ENCODE data around the gene LIMCH1. TPM values are rescaled to one million over a fixed set of nuclear protein-coding genes. Genes with fewer than 3 reads are reported as not detected.
A peak's percentile ranks its signal among the peaks of the same experiment; 100 is the strongest.

Gene LIMCH1
- polyA plus RNA-seq, 1 of the 3 experiments (the other 2 are of a cell fraction): 1.2 TPM

DNA sequence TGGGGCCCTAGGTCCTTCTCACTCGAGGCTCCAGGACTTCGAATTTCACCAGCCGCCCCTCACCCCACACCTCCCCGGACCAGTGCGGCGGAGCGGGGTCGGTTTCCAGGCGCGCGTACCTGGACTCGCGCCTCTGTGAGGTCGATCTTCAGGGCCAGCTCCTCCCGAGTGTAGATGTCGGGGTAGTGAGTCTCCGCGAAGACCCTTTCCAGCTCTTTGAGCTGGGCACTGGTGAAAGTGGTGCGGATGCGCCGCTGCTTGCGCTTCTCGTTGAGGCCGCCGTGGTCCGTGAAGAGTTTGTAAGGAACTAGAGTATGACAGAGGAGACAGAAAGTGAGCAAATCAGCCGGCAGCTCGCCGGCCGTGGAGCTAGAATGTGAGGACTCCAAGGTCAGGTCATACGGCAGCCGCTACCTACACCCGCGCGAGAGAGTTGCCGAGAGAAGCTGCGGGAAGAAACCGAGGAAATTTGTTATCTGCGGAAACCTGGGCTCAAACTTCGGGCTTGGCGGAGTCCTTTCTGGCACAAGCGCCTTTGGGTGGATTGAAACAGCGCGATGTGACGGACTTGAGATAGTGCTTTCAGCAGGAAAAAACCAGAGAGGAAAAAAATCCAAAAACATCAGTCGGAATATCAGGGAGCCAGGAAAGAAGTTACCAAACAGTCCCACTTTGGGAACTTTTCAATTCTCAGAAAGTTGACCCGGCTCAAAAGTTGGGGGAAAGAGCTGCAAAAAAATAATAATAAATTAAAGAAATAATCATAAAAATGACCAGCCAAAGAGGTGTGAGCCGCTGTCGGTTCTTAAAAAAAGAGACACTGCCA, 209.5 kb downstream of the LIMCH1 start:
- Histone ChIP-seq H3K36me3 (replicated peaks in 1 of 2; ENCODE audit: control insufficient read depth in 1 of 2, insufficient read depth in 2 of 2, low read length in 1 of 2) (peaks cover 0 to 4% of the 10 kb centered on the region in 2 experiments), H3F3A (replicated peaks; ENCODE audit: insufficient read depth) (no peaks in the 10 kb centered on the region), H4K20me1 (ENCODE audit: insufficient read depth) (no peaks in the 10 kb centered on the region), H3K27me3 (ENCODE audit: insufficient read depth) (peaks cover 81% of the 10 kb centered on the region), H3K9me2 (no peaks in the 10 kb centered on the region), H3K9me3 (no peaks in the 10 kb centered on the region), H2AFZ (ENCODE audit: low read depth) (no peak overlapping the region), H3K4me1 (ENCODE audit: control insufficient read depth in 1 of 2, insufficient read depth in 2 of 2, low read depth in 1 of 2, low read length in 1 of 2) (peaks cover 0 to 20% of the 10 kb centered on the region in 2 experiments; a peak in 2 of 4 replicates), H3K27ac (ENCODE audit: low read depth in 2 of 2, low read length in 1 of 2) (peak overlapping the region in 1 of 2 experiments; percentile 100; a peak in 2 of 4 replicates), H3K4me2 (no peak overlapping the region), H3K9ac (no peak overlapping the region), H3K4me3 (ENCODE audit: low read depth in 2 of 2, low read length in 1 of 2) (peak overlapping the region in 1 of 2 experiments; percentile 56; a peak in 2 of 4 replicates), H3K79me2 (ENCODE audit: insufficient read depth) (no peaks in the 10 kb centered on the region)
- 6% methylated on average over 42 of the region's 49 CpGs for WGBS (ENCODE audit: low lambda C conversion rate)
- TF ChIP-seq MEF2A (IDR thresholded peaks at IDR 0.05; ENCODE audit: borderline replicate concordance, low read depth) (no peak), FOSL2 (IDR thresholded peaks at IDR 0.05; ENCODE audit: borderline replicate concordance, low read depth) (no peak), YY1 (IDR thresholded peaks at IDR 0.05; ENCODE audit: low read depth) (no peak), NRF1 (IDR thresholded peaks at IDR 0.05; ENCODE audit: low read depth, low read length) (no peak), MXI1 (IDR thresholded peaks at IDR 0.05; ENCODE audit: low read depth, low read length) (no peak), FOXM1 (IDR thresholded peaks at IDR 0.05; ENCODE audit: low read depth) (no peak), RFX5 (IDR thresholded peaks at IDR 0.05; ENCODE audit: low read length) (no peak), JUND (IDR thresholded peaks at IDR 0.05) (no peak), TAF1 (IDR thresholded peaks at IDR 0.05; ENCODE audit: borderline replicate concordance, low read depth, low read length) (no peak), CHD2 (IDR thresholded peaks at IDR 0.05; ENCODE audit: low read length, partially characterized antibody) (no peak), GATA2 (CRISPR knock-in tag; IDR thresholded peaks at IDR 0.05) (no peak), RAD21 (IDR thresholded peaks at IDR 0.05; ENCODE audit: low read length) (no peak), POLR2AphosphoS5 (IDR thresholded peaks at IDR 0.05; ENCODE audit: low read depth, low read length) (no peak), NFIC (IDR thresholded peaks at IDR 0.05; ENCODE audit: borderline replicate concordance) (no peak), GABPA (IDR thresholded peaks at IDR 0.05; ENCODE audit: low read depth) (no peak)
- TF ChIP-seq, protein P1, sequence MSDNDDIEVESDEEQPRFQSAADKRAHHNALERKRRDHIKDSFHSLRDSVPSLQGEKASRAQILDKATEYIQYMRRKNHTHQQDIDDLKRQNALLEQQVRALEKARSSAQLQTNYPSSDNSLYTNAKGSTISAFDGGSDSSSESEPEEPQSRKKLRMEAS (IDR thresholded peaks at IDR 0.05; ENCODE audit: low read depth): no peak
- TF ChIP-seq, protein P2, sequence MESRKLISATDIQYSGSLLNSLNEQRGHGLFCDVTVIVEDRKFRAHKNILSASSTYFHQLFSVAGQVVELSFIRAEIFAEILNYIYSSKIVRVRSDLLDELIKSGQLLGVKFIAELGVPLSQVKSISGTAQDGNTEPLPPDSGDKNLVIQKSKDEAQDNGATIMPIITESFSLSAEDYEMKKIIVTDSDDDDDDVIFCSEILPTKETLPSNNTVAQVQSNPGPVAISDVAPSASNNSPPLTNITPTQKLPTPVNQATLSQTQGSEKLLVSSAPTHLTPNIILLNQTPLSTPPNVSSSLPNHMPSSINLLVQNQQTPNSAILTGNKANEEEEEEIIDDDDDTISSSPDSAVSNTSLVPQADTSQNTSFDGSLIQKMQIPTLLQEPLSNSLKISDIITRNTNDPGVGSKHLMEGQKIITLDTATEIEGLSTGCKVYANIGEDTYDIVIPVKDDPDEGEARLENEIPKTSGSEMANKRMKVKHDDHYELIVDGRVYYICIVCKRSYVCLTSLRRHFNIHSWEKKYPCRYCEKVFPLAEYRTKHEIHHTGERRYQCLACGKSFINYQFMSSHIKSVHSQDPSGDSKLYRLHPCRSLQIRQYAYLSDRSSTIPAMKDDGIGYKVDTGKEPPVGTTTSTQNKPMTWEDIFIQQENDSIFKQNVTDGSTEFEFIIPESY (IDR thresholded peaks at IDR 0.05; ENCODE audit: borderline replicate concordance, low read depth): no peak
- TF ChIP-seq, protein P3, sequence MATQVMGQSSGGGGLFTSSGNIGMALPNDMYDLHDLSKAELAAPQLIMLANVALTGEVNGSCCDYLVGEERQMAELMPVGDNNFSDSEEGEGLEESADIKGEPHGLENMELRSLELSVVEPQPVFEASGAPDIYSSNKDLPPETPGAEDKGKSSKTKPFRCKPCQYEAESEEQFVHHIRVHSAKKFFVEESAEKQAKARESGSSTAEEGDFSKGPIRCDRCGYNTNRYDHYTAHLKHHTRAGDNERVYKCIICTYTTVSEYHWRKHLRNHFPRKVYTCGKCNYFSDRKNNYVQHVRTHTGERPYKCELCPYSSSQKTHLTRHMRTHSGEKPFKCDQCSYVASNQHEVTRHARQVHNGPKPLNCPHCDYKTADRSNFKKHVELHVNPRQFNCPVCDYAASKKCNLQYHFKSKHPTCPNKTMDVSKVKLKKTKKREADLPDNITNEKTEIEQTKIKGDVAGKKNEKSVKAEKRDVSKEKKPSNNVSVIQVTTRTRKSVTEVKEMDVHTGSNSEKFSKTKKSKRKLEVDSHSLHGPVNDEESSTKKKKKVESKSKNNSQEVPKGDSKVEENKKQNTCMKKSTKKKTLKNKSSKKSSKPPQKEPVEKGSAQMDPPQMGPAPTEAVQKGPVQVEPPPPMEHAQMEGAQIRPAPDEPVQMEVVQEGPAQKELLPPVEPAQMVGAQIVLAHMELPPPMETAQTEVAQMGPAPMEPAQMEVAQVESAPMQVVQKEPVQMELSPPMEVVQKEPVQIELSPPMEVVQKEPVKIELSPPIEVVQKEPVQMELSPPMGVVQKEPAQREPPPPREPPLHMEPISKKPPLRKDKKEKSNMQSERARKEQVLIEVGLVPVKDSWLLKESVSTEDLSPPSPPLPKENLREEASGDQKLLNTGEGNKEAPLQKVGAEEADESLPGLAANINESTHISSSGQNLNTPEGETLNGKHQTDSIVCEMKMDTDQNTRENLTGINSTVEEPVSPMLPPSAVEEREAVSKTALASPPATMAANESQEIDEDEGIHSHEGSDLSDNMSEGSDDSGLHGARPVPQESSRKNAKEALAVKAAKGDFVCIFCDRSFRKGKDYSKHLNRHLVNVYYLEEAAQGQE (IDR thresholded peaks at IDR 0.05; ENCODE audit: low read depth, low read length): no peak
- ChIA-PET POLR2A (interaction anchor here (0.6 to 6.3 kb wide), 12 partner anchors 10 to 188 kb away, joined by 3 to 461 read pairs (median 8); partner anchors contain the start of gene TMEM33), CTCF (interaction anchor here (0.7 to 4.5 kb wide), 17 partner anchors 27 to 468 kb away, joined by 3 to 35 read pairs (median 6); no protein-coding TSS in a partner anchor)
- DNase-seq: peak; percentile 51
